HG03432 (cell line): ENCODE measurements around the gene CDC42BPB.

Experiments used
- ATAC-seq: cut with Tn5 transposase; IDR thresholded peaks from one replicate; pipeline ENCODE4 v1.9.1; 2021; ENCODE audit warnings: mild to moderate bottlenecking, moderate library complexity; ENCODE audit not compliant: unreplicated experiment

CDC42BPB gene, protein sequence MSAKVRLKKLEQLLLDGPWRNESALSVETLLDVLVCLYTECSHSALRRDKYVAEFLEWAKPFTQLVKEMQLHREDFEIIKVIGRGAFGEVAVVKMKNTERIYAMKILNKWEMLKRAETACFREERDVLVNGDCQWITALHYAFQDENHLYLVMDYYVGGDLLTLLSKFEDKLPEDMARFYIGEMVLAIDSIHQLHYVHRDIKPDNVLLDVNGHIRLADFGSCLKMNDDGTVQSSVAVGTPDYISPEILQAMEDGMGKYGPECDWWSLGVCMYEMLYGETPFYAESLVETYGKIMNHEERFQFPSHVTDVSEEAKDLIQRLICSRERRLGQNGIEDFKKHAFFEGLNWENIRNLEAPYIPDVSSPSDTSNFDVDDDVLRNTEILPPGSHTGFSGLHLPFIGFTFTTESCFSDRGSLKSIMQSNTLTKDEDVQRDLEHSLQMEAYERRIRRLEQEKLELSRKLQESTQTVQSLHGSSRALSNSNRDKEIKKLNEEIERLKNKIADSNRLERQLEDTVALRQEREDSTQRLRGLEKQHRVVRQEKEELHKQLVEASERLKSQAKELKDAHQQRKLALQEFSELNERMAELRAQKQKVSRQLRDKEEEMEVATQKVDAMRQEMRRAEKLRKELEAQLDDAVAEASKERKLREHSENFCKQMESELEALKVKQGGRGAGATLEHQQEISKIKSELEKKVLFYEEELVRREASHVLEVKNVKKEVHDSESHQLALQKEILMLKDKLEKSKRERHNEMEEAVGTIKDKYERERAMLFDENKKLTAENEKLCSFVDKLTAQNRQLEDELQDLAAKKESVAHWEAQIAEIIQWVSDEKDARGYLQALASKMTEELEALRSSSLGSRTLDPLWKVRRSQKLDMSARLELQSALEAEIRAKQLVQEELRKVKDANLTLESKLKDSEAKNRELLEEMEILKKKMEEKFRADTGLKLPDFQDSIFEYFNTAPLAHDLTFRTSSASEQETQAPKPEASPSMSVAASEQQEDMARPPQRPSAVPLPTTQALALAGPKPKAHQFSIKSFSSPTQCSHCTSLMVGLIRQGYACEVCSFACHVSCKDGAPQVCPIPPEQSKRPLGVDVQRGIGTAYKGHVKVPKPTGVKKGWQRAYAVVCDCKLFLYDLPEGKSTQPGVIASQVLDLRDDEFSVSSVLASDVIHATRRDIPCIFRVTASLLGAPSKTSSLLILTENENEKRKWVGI (N-terminal part only)

DNA sequence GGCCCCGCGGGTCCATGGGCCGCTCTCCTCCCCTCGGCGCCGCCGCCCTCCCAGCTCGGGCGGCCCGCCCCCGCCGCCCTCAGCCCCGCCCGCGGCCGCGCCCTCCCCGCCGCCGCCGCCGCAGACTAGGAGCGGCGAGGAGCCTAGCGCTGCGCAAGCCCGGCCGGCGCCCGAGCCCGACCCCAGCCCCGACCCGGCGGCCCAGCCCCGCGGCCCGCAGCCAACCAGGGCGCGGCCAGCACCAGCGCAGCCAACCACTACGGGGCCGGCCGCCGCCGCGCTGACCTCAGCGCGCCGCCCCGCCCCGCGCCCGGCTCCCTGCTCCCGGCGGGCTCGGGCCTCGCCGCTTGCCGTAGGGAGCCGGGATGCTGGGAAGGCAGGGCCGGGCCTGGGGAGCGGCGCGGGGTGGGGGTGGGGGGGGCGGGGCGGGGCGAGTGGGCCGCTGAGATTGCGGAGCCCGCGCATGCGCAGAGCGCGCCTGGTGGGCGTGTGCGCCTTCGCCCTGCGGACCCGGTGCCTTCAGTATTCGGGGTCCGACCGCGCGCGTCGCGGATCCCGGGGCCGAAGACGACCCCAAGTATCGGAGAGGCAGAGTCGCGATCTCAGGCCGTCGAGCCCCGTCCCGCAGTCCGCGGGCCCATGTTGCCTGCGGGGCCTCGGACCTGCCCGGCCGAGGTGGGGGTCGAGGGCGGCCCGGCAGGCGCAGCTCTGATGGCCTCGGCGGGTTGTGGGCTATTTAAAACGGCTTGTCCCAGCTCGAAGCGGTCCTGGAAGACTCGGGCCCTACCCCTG is at the start of gene CDC42BPB:
Gene CDC42BPB (minus strand): TSS at position 178 of the 792 bp plus-strand sequence. CDS start 376 bp downstream, outside the sequence.
- peak; percentile 83 for ATAC-seq

DNA sequence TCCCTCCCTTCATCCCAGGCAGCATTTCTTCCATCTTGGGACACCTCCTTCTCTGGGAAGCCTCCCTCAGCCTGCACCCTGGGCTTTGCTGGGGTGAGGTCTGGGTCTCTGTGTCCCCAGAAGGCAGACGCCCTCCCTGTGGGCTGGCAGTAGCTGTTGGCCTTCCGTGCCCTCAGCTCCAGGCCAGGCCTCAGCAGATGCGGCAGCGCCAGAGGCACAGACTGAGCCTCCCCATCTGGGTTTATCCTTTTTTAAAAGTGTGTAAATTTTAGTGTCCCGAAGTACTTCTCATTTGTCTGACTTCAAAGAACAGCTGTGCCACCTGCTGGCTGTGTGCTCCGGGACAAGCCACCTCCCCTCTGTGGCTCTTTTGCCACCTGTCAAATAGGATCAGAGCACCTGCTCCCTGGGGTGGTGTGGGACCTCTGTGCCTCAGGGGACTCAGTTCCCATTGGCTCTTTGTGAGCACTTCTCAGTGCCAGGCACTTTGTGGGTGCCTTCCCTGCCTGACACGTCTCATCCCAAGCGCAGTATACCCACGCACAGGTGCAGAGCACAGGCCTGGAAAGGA is 48.3 kb upstream of the CDC42BPB start:
- no peak for ATAC-seq

DNA sequence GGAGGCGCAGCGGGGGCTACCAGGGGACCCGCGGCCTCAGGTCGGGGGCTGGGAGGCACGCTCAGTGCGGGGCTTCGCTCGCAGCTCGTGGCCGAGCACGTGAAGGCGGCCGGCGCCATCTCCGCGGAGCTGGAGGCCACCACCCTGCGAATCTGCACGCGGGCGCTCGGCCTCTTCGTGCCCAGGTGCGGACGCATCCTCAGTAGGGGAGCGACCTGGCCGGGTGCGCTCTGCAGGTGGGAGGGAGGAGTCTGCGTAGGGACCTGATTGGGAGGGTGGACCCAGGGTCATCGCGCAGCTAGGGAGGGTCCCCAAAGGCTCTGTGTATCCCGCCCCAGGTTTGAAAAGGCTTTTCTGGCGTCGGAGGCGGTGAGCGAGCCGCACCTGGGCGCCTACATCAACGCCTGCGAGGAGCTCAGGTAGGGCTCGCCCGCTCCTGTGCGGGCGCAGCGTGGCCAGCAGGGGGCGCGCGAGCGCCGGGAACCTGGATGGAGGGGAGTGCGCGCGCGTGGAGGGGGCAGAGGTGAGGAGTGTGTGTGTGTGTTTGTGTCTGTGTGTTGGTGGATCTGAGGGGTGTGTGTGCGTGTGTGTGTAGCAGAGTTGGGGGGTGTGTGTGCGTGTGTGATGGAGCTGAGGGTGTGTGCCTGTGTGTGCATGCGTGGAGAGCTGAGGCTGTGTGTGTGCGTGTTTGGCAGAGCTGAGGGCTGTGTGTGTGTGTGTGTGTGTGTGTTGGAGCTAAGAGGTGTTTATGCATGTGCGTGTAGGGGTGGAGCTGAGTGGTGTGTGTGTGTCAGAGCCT is 47.5 kb upstream of the CDC42BPB start:
- no peak for ATAC-seq

DNA sequence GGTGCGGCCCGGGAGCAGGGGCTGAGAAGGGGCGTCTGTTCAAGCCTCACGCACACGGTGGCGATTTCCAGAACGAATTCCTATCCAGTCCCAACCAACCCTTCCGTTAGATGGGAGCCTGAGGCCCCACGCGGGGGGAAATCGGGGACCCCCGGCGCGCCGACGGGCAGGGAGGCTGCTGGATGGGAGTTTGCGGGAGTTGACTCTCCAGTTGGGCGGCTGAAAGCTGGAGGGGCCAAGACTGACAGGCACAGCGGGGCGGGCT is 47.0 kb upstream of the CDC42BPB start:
- ATAC-seq: no peak

DNA sequence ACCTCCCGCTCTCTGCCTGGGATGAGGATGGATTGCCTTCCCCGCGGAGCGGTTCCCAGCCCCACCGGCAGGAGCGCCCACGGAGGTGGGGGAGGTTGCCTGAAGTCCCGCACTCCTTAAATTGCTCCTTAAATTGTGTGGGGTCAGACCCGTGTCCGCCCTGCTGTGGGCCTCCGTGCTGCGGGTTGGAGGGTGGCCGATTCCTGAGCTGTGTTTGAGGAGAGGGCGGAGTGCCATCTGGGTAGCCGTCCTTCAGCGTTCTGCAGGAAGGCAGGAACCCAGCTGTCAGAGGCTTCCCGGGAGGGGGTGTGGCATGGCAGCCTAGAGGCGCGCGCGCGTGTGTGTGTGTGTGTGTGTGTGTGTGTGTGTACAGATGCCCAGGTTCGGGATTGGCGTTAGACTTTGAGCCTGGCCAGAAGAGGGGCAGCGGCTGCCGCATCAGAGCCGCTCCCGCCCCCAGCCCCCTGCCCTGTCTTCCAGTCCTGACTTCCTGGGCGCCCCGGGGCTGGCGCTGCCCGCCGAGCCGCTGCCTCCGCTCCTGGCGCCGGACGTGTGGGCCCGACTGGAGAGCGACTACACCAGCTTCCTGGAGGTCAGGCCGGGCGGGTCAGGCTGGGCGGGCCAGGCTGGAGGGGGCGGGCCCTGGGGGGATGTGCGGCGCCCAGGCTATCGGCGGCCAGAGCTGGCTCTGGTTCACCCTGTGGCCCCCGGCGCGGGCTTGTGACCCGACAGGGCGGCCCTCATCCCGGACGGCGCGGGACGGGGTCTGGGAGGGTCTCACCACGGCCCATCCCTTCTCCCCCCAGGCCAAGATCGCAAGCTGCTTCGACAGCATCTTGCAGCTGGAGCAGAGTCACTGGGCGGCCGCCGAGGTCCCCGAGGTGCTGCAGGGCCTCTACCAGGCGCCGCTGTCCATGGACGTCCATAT is 46.4 kb upstream of the CDC42BPB start:
- ATAC-seq: no peak

DNA sequence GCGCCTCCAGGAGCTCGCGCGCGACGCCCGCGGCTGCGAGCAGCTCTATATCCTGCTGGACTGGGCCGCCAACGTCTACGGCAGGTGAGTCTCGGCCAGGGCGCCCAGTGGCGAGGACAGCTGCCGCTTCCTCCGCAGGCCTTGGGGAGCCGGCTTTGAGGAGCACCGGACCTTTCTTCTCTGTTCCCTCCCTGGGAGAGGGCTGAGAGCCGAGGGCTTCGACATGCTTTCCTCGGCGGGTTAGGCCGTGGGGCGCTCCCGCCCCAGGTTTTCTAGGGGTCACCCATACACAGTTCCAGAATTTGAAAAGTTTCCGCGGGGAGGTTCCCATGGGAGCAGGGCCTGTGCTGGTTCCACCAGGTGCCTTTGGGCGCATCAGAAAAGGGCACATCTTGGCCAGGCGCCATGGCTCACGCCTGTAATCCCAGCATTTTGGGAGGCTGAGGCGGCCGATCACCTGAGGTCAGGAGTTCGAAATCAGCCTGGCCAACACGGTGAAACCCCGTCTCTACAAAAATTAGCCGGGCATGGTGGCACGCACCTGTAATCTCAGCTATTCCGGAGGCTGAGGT is 45.4 kb upstream of the CDC42BPB start:
- no peak for ATAC-seq

DNA sequence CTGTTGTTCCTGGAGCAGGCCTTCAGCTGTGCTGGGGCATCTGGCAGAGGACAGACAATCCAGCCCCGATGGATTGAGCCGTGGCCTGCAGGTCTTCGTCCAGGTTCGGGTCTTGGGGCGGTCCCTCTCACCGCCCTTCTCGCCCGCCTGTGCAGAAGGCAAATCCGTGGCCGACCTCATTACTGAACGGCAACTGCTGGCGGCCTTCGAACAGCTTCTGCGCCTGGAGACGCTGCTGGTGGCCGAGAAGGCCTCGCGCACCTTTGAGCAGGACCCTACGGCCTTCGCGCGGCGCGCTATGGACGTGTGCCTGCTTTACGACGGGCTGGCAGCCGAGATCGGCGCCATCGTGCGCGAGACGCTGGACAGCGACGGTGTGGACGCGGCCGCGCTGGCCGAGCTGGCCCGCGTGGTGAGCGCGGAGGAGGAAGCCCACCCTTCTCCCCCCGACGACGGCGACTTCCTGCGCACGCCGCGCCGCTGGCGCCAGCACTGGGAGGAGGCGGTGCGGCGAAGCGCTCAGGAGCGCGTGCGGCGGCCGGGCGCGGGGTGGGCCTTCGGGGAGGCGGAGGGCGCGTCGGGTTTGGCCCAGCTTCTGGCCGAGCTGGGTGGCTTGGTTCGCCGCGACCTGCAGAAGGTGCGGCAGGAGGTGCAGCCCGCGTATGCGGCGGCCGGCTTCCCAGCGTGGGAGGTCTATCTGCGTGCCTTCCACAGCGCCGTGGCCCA is 44.8 kb upstream of the CDC42BPB start:
- ATAC-seq: no peak

DNA sequence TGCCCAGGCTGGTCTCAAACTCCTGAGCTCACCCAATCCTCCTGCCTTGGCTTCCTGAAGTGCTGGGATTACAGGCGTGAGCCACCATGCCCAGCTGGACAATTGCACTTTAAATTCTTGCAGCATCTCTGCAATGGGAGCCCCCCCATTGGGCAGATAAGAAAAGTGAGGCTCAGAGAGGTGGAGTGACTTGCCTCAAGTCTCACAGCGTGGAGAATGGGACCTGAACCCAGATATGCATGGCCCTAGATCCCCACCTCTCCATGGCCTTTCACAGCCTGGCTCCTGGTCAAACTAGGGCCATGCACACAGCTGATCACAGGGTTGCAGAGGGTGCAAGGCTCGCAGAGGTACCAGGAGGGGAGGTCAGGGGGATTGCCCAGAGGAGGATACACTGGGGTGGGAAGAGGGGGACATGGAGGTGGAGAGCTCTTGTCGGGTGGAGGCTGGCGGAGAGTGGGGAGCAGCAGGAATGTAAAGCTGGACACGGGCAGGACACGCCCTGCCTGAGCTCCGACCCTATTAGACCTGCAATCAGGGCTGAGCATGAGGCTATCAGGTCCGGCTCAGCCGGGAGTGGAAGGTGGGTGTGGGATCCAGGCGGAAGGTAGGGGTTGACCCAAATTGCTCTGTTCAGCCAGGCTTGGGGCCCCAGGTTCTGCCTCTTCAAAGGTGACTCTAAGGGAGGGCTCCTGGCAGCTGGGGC is 44.1 kb upstream of the CDC42BPB start:
- no peak for ATAC-seq

DNA sequence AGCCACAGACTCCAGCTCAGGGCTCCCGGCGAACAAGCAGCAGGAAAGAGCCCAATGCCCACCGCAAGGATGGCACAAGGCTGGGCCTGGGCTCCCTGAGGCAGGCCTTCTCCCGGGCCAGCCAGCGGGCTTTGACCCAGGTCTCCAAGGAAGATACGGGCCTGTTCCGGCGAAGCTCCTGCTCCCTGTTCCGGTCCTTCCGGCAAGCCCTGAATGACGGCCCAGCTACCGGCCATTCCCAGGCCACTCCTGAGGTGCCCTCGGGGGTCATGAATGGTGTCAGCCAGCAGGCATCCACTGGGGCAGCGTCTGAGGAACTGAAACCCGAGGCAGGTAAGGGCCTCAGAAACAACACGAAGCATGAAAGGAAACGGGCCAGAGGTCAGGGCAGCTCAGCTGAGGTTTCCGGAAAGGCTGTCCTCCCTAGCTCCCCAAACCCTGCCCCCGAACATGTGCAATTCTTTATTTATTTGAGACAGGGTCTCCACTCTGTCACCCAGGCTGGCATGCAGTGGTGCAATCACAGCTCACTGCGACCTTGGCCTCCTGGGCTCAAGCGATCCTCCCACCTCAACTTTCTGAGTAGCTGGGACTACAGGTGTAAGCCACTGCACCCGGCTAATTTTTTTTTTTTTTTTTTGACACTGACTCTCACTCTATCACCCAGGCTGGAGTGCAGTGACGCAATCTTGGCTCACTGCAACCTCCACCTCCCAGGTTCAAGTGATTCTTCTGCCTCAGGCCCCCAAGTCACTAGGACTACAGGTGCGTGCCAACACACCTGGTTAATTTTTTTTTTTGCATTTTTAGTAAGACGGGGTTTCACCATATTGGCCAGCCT is 43.2 kb upstream of the CDC42BPB start:
- peak; percentile 61 for ATAC-seq

DNA sequence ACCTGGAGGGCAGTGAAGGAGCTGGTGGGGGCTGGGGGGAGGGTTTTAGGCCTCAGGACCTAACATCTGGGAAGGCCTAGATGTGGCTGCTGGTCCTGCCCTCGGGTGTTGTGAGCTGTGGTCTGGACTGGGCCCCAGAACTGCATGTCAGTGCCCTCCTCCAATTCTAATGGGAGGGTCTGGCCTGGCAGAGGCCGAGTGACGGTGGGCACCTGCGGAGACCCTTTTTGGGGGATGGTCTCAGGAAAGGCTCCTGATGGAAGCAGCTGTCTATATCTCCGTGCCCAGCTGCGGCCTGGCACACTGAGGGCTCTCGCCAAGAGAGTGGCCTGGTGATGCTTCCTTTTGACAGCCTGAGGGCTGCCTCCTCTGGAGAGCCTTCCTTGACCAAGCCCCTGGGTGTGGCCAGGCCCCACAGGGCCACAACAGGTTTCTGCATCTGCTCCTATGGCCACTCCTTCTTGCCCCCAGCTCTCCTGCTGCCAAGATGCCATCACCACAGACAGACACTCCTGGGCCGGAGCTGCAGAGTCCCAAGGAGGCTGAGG is 42.5 kb upstream of the CDC42BPB start:
- no peak for ATAC-seq

DNA sequence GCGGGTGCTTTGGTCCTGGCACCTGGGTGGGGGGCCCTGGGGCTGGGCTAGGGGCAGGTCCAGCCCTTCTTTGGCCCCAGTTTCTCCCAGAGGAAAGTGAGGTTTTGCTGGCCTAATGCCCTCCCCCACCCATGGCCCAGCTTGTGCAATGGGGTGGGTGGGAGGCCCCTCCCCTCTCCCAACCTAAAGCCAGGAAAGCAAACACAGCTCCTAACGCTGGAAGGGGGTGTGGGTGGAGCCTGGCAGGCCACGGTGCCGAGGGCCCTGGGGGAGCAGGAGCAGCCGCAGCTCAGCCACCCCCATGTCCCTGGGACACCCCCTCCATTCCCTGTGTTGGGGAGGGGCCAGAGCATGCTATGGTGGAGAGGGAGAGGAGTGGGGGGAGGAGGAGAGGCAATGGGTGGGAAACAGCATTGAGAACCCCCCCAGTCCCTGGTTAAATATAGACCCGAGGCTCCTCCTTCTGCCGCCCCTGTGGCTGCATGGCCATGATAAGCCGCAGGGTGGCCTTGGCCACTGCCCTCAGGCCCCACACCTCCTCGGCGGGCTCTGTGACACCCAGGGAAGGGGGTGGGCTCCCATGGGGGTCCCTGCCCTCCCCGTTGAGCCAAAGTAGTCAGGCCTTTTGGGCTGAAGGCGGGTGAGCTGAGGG is 41.9 kb upstream of the CDC42BPB start:
- no peak for ATAC-seq

DNA sequence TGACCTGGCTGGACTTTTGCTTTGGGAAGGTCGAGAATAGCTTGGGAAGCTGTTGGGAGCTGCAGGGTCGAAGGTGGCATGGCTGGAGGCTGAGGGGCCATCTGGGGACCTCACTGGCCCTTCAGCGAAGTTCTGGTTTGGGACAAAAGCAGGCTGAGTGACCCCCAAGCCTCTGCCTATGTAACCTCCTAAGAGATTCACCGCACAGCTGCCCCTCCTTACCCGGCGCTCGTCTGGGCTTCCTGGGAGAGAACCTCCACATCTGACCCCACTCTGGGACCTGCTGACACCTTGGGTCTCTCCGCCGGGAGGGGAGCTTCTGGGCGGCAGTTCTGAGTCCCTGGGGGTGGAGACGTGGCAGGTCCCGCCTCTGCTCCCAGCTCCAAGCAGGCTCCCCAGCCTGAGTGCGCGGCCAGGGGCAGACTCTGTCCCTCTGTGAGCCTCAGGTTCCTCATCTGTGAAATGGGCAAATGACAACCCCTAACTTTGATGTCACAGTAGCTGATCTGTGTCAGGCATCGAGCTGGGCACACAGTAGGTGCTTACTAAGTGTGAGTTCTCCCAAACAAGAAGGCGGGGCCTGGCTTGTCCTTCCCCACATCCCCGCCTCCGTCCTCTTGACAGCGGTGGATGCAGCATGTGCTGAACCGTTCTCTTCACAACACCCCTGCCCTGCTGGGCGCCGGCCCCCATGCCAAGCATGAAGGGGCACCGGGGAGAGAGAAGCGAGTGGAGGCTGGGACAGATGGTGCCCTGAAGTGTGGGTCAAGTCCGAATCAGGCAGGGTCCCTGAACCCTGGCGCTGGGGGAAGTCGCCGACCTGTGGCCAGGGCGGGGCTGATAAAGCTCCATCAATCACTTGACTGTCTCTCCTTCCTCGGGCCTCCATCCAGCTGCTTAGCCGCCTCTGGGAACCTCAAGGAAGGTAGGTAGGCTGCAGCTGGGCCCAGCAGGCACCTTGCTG is 40.9 kb upstream of the CDC42BPB start:
- no peak for ATAC-seq

DNA sequence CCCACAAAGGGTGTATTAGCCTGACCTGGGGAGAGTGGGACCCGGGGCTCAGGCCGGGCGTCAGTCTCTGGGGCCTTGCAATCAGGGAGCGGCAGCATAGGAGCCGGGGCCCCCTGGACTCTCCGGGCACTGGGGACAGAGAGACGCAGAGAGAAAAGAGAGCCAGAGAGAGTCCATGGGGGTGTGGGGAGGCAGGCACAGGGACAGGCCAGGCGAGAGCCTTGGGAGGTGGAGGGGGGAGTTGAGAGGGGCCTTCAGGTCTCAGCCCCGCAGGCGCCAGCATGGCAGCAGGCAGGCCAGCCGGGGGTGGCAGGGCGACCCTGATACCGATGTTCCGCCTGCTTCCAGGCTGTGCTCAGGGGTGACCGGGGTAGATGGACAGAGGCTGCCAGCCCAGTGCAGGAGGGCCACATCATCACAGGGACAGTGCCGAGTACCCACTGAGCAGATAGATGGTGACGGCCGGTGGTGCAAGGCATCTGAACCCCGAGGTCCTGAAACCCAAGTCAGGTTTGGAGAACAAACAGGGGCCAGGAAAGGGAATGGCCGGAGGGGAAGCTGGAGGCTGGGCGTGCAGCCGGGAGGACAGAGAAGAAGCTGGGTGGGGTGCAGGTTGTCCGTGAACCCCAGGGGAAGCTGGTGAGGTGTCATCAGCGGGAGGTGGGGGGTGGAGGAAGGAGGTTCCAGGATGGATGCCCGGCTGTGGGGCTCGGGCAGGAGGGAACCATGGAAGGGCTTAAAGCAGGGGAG is 40.1 kb upstream of the CDC42BPB start:
- ATAC-seq: no peak
